DND-41 (cell line): Measurements from ENCODE around the gene CHAD.

ENCODE experiments used
- ATAC-seq: fragments of 200-7000 bp; cut with Tn5 transposase; 3 replicates; pipeline ENCODE4 v1.9.1; 2021; ENCODE audit warnings: low read depth; ENCODE audit not compliant: insufficient read depth
- DNase-seq: peaks from one replicate; pipeline ENCODE4 v3.0.0-alpha.2; 2020
- H2AFZ ChIP-seq: 2 replicates; pipeline ENCODE4 v1.6.0; 2012; ENCODE audit warnings: low read depth, low read length
- H3K27ac ChIP-seq: 2 replicates; pipeline ENCODE4 v1.5.1; 2012; ENCODE audit warnings: low read length, inconsistent platforms
- H3K27me3 ChIP-seq: fragments of 200-600 bp; sonication (generic); 2 replicates; pipeline ENCODE4 v1.6.0; 2012; ENCODE audit warnings: low read length, mild to moderate bottlenecking, inconsistent platforms; ENCODE audit not compliant: insufficient read depth, poor library complexity
- H3K36me3 ChIP-seq: 2 replicates; pipeline ENCODE4 v1.5.1; 2012; ENCODE audit warnings: low read length, inconsistent platforms; ENCODE audit not compliant: insufficient read depth
- H3K4me1 ChIP-seq: 2 replicates; pipeline ENCODE4 v1.5.1; 2012; ENCODE audit warnings: mild to moderate bottlenecking, low read length; ENCODE audit not compliant: insufficient read depth
- H3K4me2 ChIP-seq: 2 replicates; pipeline ENCODE4 v1.6.0; 2012; ENCODE audit warnings: mild to moderate bottlenecking, moderate library complexity, low read length, inconsistent platforms; ENCODE audit not compliant: insufficient read depth
- H3K4me3 ChIP-seq, 2 experiments: fragments of 200-600 bp in 1 of 2; shearing (Covaris generic) in 1 of 2; 2 replicates each; pipeline ENCODE4 v1.5.1; 2012 to 2016; ENCODE audit warnings: inconsistent platforms in 2 of 2, low read length in 2 of 2, mild to moderate bottlenecking in 2 of 2, low read depth in 1 of 2, moderate library complexity in 1 of 2
- H3K79me2 ChIP-seq: 2 replicates; pipeline ENCODE4 v1.6.0; 2012; ENCODE audit warnings: low read length, inconsistent platforms; ENCODE audit not compliant: insufficient read depth
- H3K9ac ChIP-seq: 2 replicates; pipeline ENCODE4 v1.6.0; 2012; ENCODE audit warnings: low read depth, mild to moderate bottlenecking, inconsistent platforms, low read length, moderate library complexity
- H3K9me3 ChIP-seq: 2 replicates; pipeline ENCODE4 v1.5.1; 2012; ENCODE audit warnings: low read length, moderate library complexity, mild to moderate bottlenecking, inconsistent platforms; ENCODE audit not compliant: insufficient read depth, severe bottlenecking
- H4K20me1 ChIP-seq: 2 replicates; pipeline ENCODE4 v1.6.0; 2012; ENCODE audit warnings: low read length; ENCODE audit not compliant: insufficient read depth
- EZH2 ChIP-seq: IDR thresholded peaks from 3 replicates; pipeline ENCODE4 v1.6.1; 2012; ENCODE audit warnings: borderline replicate concordance, low read depth, mild to moderate bottlenecking, moderate library complexity, low read length, inconsistent platforms; ENCODE audit not compliant: severe bottlenecking
- TF ChIP-seq, protein P1 (sequence below): IDR thresholded peaks from 2 replicates; pipeline ENCODE4 v1.5.1; 2012; ENCODE audit warnings: borderline replicate concordance, low read length, moderate library complexity, mild to moderate bottlenecking; ENCODE audit not compliant: poor library complexity, severe bottlenecking; ENCODE audit errors: extremely low read depth

Gene CHAD, protein sequence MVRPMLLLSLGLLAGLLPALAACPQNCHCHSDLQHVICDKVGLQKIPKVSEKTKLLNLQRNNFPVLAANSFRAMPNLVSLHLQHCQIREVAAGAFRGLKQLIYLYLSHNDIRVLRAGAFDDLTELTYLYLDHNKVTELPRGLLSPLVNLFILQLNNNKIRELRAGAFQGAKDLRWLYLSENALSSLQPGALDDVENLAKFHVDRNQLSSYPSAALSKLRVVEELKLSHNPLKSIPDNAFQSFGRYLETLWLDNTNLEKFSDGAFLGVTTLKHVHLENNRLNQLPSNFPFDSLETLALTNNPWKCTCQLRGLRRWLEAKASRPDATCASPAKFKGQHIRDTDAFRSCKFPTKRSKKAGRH

DNA sequence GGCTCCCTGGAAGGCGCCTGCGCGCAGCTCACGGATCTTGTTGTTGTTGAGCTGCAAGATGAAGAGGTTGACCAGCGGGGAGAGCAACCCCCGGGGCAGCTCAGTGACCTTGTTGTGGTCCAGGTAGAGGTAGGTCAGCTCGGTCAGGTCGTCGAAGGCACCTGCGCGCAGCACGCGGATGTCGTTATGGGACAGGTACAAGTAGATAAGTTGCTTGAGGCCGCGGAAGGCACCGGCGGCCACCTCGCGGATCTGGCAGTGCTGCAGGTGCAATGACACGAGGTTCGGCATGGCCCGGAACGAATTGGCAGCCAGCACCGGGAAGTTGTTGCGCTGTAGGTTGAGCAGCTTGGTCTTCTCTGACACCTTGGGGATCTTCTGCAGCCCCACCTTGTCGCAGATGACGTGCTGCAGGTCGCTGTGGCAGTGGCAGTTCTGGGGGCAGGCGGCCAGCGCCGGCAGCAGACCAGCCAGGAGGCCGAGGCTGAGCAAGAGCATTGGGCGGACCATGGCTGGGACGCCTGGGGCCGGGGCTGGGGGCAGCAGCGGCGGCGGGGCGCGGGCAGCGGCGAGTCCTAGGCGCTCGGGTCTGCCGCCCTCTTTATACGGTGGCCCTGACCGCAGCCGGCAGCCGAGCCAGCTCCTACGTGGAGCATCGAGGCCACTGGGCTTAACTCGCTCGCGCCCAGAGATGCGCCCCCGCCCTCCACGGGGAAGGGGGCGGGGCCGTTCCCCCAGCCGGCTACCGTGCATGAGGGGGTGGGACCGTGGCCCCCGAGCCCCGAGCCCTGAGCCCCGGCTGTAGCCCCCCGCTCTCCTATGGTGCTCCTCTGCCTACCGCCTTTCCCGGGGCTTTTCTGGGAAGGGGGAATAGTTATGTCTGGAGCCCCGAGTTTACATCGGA is at the start of gene CHAD:
TSS of gene CHAD (minus strand) at position 577 of the 904 bp plus-strand sequence. CDS start at position 510, 67 bp downstream.
- DNase-seq, result no peak
- Histone ChIP-seq H2AFZ (no peak within 1 kb of the TSS), H3K4me1 (no peaks in the 10 kb centered on the region), H3K9ac (no peak within 1 kb of the TSS), H3K9me3 (no peaks in the 10 kb centered on the region), H4K20me1 (no peaks in the 10 kb centered on the region), H3K4me2 (no peak within 1 kb of the TSS), H3K27ac (no peak within 1 kb of the TSS), H3K4me3 (no peak within 1 kb of the TSS), H3K27me3 (no peaks in the 10 kb centered on the region), H3K79me2 (no peaks in the 10 kb centered on the region), H3K36me3 (peaks cover 6% of the 10 kb centered on the region)
- no peak for ATAC-seq
- TF ChIP-seq, protein P1, sequence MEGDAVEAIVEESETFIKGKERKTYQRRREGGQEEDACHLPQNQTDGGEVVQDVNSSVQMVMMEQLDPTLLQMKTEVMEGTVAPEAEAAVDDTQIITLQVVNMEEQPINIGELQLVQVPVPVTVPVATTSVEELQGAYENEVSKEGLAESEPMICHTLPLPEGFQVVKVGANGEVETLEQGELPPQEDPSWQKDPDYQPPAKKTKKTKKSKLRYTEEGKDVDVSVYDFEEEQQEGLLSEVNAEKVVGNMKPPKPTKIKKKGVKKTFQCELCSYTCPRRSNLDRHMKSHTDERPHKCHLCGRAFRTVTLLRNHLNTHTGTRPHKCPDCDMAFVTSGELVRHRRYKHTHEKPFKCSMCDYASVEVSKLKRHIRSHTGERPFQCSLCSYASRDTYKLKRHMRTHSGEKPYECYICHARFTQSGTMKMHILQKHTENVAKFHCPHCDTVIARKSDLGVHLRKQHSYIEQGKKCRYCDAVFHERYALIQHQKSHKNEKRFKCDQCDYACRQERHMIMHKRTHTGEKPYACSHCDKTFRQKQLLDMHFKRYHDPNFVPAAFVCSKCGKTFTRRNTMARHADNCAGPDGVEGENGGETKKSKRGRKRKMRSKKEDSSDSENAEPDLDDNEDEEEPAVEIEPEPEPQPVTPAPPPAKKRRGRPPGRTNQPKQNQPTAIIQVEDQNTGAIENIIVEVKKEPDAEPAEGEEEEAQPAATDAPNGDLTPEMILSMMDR, result no peak
- TF ChIP-seq EZH2, result no peak

DNA sequence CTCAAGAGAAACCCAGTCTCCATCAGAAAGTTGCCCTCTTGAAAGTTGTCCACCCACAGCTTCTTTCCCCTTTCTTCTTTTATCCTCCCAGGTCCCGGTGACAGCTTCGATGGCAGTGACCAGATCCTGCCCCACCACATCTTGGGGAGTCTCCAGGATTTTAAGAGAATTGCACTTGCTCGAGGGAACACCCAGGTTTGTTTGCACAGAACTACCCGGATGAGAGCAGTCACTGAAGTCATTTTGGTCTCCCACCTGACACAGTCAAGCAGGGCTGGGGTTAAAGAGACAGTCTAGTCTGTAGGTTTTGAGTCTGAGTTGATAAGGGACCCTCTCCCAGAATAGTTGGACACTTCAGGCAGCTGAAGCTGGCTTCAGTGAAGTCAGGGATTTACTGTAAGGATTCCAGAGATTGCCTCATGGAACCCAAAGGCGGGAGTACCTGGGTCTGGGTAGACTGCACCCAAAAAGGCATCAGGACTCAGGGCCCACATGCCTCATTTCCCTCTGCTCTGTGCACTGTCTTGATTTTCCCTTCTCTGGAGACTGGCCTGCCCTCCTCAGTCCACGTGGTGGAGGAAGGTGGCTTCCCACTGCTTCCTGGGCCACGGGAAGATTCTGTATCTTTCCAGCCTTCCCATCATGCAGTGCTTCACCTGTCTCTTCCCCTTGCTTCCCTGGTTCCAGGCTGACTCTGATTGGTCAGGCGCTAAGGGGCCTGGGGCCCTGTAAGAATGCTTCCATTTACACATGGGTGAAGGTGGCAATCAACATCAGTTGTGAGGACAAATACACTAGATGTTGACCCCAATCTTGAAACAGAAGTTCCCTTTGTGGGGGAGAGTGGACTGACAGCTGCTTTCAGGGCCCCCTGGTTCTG is 49.1 kb upstream of the CHAD start:
- no peak for ATAC-seq
- H3K9ac ChIP-seq, result no peak overlapping the region

DNA sequence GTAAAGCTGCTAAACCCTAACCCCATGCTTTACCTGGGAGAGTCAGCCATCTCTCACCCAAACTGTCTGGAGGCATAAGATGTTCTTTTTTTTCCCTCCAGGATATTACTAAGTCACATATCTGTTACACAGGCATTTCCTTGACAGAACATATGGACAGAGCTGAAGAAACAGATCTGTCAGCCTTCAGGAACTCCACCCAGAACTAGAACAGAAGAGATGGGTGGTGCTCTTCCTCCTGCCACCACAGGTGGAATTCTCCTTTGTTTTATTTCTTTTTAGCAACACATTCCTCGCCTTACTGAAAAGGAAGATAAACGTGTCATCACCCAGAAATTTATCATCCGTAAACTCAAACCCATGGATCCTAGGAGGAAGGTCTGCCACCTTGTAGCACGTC is 48.3 kb upstream of the CHAD start:
- no peak overlapping the region for H3K4me2 ChIP-seq
- H3K4me1 ChIP-seq, result no peaks in the 10 kb centered on the region
- no peaks in the 10 kb centered on the region for H3K79me2 ChIP-seq
- no peak overlapping the region for H3K4me3 ChIP-seq
- no peak overlapping the region for H3K27ac ChIP-seq
- no peaks in the 10 kb centered on the region for H4K20me1 ChIP-seq
- ATAC-seq, result no peak
- TF ChIP-seq EZH2, result no peak
- TF ChIP-seq, protein P1, result no peak
- no peaks in the 10 kb centered on the region for H3K36me3 ChIP-seq
- no peak for DNase-seq
- H3K9me3 ChIP-seq, result no peaks in the 10 kb centered on the region
- peaks cover 5% of the 10 kb centered on the region for H3K27me3 ChIP-seq
- no peak overlapping the region for H2AFZ ChIP-seq
- no peak overlapping the region for H3K9ac ChIP-seq

More for the DNA sequence above, 49.1 kb upstream of the CHAD start:
- no peak for DNase-seq
- no peaks in the 10 kb centered on the region for H3K9me3 ChIP-seq
- H3K27me3 ChIP-seq, result peaks cover 5% of the 10 kb centered on the region
- H4K20me1 ChIP-seq, result no peaks in the 10 kb centered on the region
- no peaks in the 10 kb centered on the region for H3K4me1 ChIP-seq
- no peaks in the 10 kb centered on the region for H3K79me2 ChIP-seq
- H3K4me2 ChIP-seq, result no peak overlapping the region
- H3K36me3 ChIP-seq, result no peaks in the 10 kb centered on the region
- no peak overlapping the region for H2AFZ ChIP-seq
- H3K27ac ChIP-seq, result no peak overlapping the region
- no peak overlapping the region for H3K4me3 ChIP-seq
- TF ChIP-seq, protein P1, result no peak
- TF ChIP-seq EZH2, result no peak
